Uterus (tissue), 2 donors: Measurements from ENCODE around the gene DGKI.

Experiments used
- POLR2A ChIP-seq, 2 donors: fragments of 450-650 bp; IDR thresholded peaks; one replicate each; pipeline ENCODE4 v1.6.1; 2016; ENCODE audit warnings: antibody characterized with exemption in 2 of 2, mild to moderate bottlenecking in 1 of 2, moderate library complexity in 1 of 2
- TF ChIP-seq, protein P1 (sequence below), 4 experiments: fragments of 200-600 bp in 2 of 4; fragments of 450-650 bp in 2 of 4; sonication (generic) in 2 of 4; IDR thresholded peaks; one replicate each; pipeline ENCODE4 v1.5.1; 2016 to 2019; ENCODE audit warnings: antibody characterized with exemption in 4 of 4, mild to moderate bottlenecking in 2 of 4, moderate library complexity in 1 of 4

DNA sequence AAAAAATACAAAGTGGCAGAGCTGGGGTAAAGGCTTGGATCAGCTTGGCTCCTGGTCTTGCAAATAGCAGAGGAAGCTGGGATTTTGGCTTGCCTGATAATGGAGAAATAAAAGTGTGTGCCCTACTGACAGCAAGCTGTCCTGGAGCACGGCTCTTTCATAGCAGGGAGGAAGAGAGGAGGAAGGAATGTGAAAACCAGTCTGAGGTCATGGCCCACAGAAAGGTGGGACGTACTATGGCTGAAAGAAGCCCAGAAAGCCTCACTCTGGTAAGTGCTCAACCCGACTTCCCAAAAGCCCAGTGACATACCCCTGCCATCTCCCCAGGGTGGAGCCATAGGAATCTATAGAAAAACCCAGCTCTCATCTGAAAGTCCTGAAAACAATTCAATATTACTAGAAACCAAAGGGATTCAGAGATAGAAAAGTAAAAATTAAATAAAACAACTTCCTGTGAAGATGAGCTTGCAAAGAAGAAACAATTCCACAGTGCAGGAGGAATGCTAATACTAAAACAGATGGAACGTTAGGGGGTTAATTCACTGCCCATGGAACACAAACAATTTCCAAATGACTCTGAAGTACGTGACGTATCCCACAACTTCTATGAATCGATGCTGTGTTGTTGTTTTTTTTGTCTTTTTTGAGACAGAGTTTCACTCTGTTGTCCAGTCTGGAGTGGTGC, 256.6 kb downstream of the DGKI start:
- no peak for TF ChIP-seq POLR2A (IDR thresholded peaks at IDR 0.05)
- TF ChIP-seq, protein P1, sequence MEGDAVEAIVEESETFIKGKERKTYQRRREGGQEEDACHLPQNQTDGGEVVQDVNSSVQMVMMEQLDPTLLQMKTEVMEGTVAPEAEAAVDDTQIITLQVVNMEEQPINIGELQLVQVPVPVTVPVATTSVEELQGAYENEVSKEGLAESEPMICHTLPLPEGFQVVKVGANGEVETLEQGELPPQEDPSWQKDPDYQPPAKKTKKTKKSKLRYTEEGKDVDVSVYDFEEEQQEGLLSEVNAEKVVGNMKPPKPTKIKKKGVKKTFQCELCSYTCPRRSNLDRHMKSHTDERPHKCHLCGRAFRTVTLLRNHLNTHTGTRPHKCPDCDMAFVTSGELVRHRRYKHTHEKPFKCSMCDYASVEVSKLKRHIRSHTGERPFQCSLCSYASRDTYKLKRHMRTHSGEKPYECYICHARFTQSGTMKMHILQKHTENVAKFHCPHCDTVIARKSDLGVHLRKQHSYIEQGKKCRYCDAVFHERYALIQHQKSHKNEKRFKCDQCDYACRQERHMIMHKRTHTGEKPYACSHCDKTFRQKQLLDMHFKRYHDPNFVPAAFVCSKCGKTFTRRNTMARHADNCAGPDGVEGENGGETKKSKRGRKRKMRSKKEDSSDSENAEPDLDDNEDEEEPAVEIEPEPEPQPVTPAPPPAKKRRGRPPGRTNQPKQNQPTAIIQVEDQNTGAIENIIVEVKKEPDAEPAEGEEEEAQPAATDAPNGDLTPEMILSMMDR (IDR thresholded peaks at IDR 0.05), result no peak
